CMK (cell line): ENCODE data around the gene REXO1.

Experiments
- DNase-seq: peaks from one replicate; pipeline ENCODE4 v3.0.0-alpha.2; 2010; ENCODE audit warnings: low read depth

Gene REXO1

GRCh38 chr19:1766800-1767352 is 81.4 kb downstream of the REXO1 start:
- DNase-seq: no peak

GRCh38 chr19:1765904-1766799 is 82.1 kb downstream of the REXO1 start:
- DNase-seq: no peak
